Pancreas (tissue), 10 donors: ENCODE data around the gene CDH4. TPM values are rescaled to one million over a fixed set of nuclear protein-coding genes. Genes with fewer than 3 reads are reported as not detected.

Experiments used
- ATAC-seq, 4 donors: fragments of 200-7000 bp; cut with Tn5 transposase; one replicate each; pipeline versions ENCODE4 v1.8.0 to v1.9.1; 2020; ENCODE audit warnings: mild to moderate bottlenecking in 4 of 4, moderate library complexity in 4 of 4
- DNase-seq, 6 donors: peaks; one replicate each; pipeline ENCODE4 v3.0.0-alpha.2; 2020
- FAIRE-seq: peaks from 2 replicates; lab custom pipeline; 2012; peaks lifted over from hg19 to GRCh38; lab: Jason Lieb, UNC
- H3K27ac ChIP-seq, 4 donors: fragments of 200-600 bp; sonication (generic); 1 replicate in 3 of 4; 2 replicates in 1 of 4; pipeline versions ENCODE4 v1.5.0 to v1.8.0; 2020
- H3K27me3 ChIP-seq, 4 donors: fragments of 200-600 bp; one replicate each; pipeline ENCODE4 v1.8.0; 2021
- H3K36me3 ChIP-seq, 3 donors: fragments of 200-600 bp; sonication (generic) in 1 of 3; one replicate each; pipeline versions ENCODE4 v1.5.0 to v1.8.0; 2020 to 2021
- H3K4me1 ChIP-seq, 3 donors: fragments of 200-600 bp; one replicate each; pipeline ENCODE4 v1.8.0; 2021
- H3K4me3 ChIP-seq, 4 donors: fragments of 200-600 bp; sonication (generic) in 2 of 4; one replicate each; pipeline versions ENCODE4 v1.5.0 to v1.8.0; 2020 to 2021
- H3K9me3 ChIP-seq, 4 donors: fragments of 200-600 bp; one replicate each; pipeline ENCODE4 v1.8.0; 2021
- WGBS, 2 donors: extraction: QIAGEN DNeasy Blood & Tissue Kit; methylation state at CpG; one replicate each; pipeline ENCODE4 v1.1.7; 2013; 5-methylcytosine and 5-hydroxymethylcytosine counted together
- intact Hi-C, 3 donors: fragments of 100-400 bp; cut with DNase I; formaldehyde crosslinking; loops; one replicate each; pipeline versions ENCODE4 v1.11.1 to v1.14.2; 2022
- polyA plus RNA-seq, 2 donors: library from polyadenylated mRNA; stranded (reverse); fragments of 200-250 nt; gene quantifications; one replicate each; pipeline ENCODE4 v1.2.3, GENCODE V29; 2013
- total RNA-seq, 6 donors: library from RNA; stranded (reverse); fragmentation: NEBNext Ultra II Directional in 4 of 6; extraction: Animal tissue kit (Norgen Biotek cat#: 25700) in 4 of 6; gene quantifications; one replicate each; pipeline versions ENCODE4 v1.2.1 to v1.2.4, GENCODE V29; 2021 to 2023
- TF ChIP-seq, protein P1 (sequence below), 4 donors: fragments of 200-600 bp; sonication (generic) in 3 of 4; IDR thresholded peaks; one replicate each; pipeline versions ENCODE4 v1.5.0 to v1.8.0; 2021; ENCODE audit warnings: antibody characterized with exemption in 4 of 4
- donor health status: healthy with polysubstance abuse.
- donor health status: DM: no; HTN: no; CAD: no; lungs with moderate emphysema.
- donor health status: DM: no; HTN: no; CAD: no.
- donor health status: control.
- donor health status: control.
- donor health status: Bipolar disorder and iron deficiency.
- donor health status: DM: yes; HTN: yes; CAD: no.
- donor health status: DM: no; HTN: no; CAD: no.
- donor health status: DM: no; HTN: no; CAD: no.
- donor health status: DM: yes; HTN: yes; CAD: no.

The CDH4 gene
- total and polyA plus RNA-seq, 8 donors: 0.04 to 1.4 (median 0.27) TPM

DNA sequence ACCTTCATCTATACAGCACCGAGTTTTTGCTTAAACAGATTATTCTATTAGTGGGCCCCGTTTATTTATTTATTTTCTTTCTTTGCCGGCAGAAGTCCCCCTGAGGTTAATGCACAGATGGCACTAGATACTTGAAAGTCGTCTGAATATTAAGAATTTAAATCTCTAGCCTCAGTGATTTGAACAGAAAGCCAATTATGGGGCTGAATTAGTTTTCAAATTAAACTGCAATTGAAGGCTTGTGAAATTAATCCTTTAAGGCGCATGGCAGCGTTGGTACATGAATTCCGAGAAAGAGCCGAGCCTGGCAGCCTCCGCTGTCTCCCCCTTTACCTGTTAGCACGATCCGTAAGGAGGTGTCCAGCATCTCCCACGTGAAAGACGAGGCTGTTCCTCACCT, 610.8 kb downstream of the CDH4 start:
- Histone ChIP-seq H3K9me3 (no peaks in the 10 kb centered on the region), H3K36me3 (no peaks in the 10 kb centered on the region), H3K4me3 (no peak overlapping the region), H3K4me1 (no peaks in the 10 kb centered on the region), H3K27ac (no peak overlapping the region), H3K27me3 (no peaks in the 10 kb centered on the region)
- TF ChIP-seq, protein P1, sequence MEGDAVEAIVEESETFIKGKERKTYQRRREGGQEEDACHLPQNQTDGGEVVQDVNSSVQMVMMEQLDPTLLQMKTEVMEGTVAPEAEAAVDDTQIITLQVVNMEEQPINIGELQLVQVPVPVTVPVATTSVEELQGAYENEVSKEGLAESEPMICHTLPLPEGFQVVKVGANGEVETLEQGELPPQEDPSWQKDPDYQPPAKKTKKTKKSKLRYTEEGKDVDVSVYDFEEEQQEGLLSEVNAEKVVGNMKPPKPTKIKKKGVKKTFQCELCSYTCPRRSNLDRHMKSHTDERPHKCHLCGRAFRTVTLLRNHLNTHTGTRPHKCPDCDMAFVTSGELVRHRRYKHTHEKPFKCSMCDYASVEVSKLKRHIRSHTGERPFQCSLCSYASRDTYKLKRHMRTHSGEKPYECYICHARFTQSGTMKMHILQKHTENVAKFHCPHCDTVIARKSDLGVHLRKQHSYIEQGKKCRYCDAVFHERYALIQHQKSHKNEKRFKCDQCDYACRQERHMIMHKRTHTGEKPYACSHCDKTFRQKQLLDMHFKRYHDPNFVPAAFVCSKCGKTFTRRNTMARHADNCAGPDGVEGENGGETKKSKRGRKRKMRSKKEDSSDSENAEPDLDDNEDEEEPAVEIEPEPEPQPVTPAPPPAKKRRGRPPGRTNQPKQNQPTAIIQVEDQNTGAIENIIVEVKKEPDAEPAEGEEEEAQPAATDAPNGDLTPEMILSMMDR (IDR thresholded peaks at IDR 0.05): no peak
- WGBS, 2 donors: 52 to 66% methylated on average over 13 of the region's 13 CpGs
- no peak for ATAC-seq
- no peak for FAIRE-seq
- intact Hi-C loops: no loop called here
- peak in 1 of 6 donors; percentile 10 for DNase-seq

DNA sequence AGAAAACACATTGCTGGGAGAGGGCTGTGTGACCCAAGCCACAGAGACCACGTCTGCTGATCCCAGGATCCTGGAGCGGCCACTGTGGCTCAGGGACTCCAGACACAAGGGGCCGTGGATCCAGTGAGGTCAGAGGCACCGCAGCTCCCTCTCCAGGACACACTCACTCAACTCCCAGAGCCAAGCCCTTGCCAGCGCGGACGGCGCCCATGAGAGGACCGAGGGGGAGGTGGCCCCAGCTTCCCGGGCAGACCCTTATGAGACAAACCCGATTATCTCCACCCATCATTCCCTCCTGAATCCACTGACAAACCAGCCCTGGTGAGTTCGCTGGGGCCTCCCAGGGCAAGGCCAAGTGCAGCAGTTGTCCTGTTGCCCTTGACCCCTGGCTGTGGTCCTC, 612.4 kb downstream of the CDH4 start:
- Histone ChIP-seq H3K36me3 (no peaks in the 10 kb centered on the region), H3K4me1 (no peaks in the 10 kb centered on the region), H3K4me3 (no peak overlapping the region), H3K9me3 (no peaks in the 10 kb centered on the region), H3K27me3 (no peaks in the 10 kb centered on the region), H3K27ac (no peak overlapping the region)
- WGBS, 2 donors: 65 to 80% methylated on average over 11 to 12 of the region's 12 CpGs
- intact Hi-C loops: no loop called here
- TF ChIP-seq, protein P1 (IDR thresholded peaks at IDR 0.05): no peak
- FAIRE-seq: no peak
- peak in 1 of 6 donors; percentile 38 for DNase-seq
- ATAC-seq: no peak

DNA sequence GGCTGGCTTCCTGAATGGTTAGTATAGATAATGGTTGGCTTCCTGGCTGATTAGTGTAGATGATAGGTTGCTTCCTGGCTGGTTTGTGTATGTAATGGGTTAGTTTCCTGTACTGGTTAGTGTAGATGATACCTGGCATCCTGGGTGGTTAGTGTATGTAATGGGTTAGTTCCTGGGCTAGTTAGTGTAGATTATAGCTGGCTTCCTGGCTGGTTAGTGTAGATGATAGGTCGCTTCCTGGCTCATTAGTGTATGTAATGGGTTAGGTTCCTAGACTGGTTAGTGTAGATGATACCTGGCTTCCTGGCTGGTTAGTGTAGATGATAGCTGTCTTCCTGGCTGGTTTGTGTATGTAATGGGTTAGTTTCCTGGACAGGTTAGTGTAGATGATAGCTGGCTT, 613.3 kb downstream of the CDH4 start:
- DNase-seq: no peak
- FAIRE-seq: no peak
- no peak for ATAC-seq
- intact Hi-C loops: no loop called here
- H3K27ac ChIP-seq: no peak overlapping the region
- no peaks in the 10 kb centered on the region for H3K27me3 ChIP-seq
- 59 to 74% methylated on average over 1 of the region's 1 CpG for WGBS, 2 donors
- no peaks in the 10 kb centered on the region for H3K9me3 ChIP-seq
- H3K4me3 ChIP-seq: no peak overlapping the region
- no peaks in the 10 kb centered on the region for H3K36me3 ChIP-seq
- no peaks in the 10 kb centered on the region for H3K4me1 ChIP-seq
- TF ChIP-seq, protein P1 (IDR thresholded peaks at IDR 0.05): no peak

DNA sequence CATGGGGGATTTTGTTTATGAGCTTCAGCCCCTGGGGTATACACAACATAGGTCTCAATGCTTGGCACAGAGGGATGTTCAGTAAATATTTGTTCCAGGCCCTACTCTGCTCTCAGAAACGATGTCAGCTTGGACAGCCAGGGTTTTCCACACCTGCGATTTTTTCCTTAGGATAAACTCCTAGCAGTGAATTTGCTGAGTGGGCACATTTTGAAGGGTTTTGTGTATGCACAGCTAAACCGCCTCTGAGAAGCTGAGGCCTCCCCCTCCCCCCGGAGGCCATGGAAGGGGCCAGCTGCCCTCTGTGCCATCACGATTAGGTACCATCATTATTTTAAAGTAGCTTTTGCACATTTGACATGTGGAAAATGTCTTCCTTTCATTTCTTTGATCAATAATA, 614.1 kb downstream of the CDH4 start:
- Histone ChIP-seq H3K27me3 (no peaks in the 10 kb centered on the region), H3K4me1 (no peaks in the 10 kb centered on the region), H3K4me3 (no peak overlapping the region), H3K9me3 (no peaks in the 10 kb centered on the region), H3K36me3 (no peaks in the 10 kb centered on the region), H3K27ac (no peak overlapping the region)
- no peak for ATAC-seq
- intact Hi-C loops: no loop called here
- FAIRE-seq: no peak
- TF ChIP-seq, protein P1 (IDR thresholded peaks at IDR 0.05): no peak
- 42 to 54% methylated on average over 5 of the region's 5 CpGs for WGBS, 2 donors
- no peak for DNase-seq

DNA sequence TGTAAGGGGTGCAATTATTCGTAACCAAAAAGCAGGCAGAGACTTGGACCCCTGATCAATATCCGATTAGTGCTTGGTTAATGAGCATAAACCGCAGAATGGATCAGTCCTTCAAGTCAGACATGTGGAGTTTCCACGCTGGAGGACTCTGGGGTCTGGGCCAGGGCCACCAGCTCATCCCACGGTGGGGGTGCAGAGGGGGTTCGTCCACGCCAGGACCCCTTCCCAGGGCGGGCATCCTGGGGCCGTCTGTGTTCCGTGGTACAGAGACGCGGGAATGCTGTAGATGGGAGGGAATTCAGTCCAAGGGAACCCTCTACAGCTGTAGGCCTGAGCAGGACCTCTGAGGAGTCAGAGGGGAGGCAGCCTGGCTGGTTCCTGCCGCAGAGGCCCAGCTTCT, 615.9 kb downstream of the CDH4 start:
- no peak for FAIRE-seq
- 56 to 64% methylated on average over 13 of the region's 13 CpGs for WGBS, 2 donors
- peak in 1 of 6 donors; percentile 35 for DNase-seq

More for the DNA sequence above, 615.9 kb downstream of the CDH4 start:
- TF ChIP-seq, protein P1 (IDR thresholded peaks at IDR 0.05): no peak
- intact Hi-C loops: no loop called here
- H3K27me3 ChIP-seq: no peaks in the 10 kb centered on the region
- no peaks in the 10 kb centered on the region for H3K4me1 ChIP-seq
- H3K9me3 ChIP-seq: no peaks in the 10 kb centered on the region
- H3K27ac ChIP-seq: no peak overlapping the region
- no peak for ATAC-seq
- no peaks in the 10 kb centered on the region for H3K36me3 ChIP-seq
- H3K4me3 ChIP-seq: no peak overlapping the region
